A549 (cell line): ENCODE data around the gene C5orf63. TPM values are rescaled to one million over a fixed set of nuclear protein-coding genes. Genes with fewer than 3 reads are reported as not detected.
A peak's percentile ranks its signal among the peaks of the same experiment; 100 is the strongest.

Experiments used
- ATAC-seq, 2 experiments: fragments of 200-7000 bp in 1 of 2; fragments of >200 bp in 1 of 2; cut with Nextera tagmentation in 1 of 2; cut with Tn5 transposase in 1 of 2; 3 replicates each; pipeline versions ENCODE4 v1.8.0 to v1.9.1; 2018 to 2020; ENCODE audit warnings: mild to moderate bottlenecking in 1 of 2, moderate library complexity in 1 of 2
- CTCF ChIA-PET: fragments of 300-600 bp; sonication (Branson Sonifier 250); formaldehyde crosslinking; extraction: SDS; loops from one replicate; lab custom pipeline; 2021; ENCODE audit warnings: antibody characterized with exemption, inconsistent platforms; lab: Yijun Ruan, JAX
- POLR2A ChIA-PET: fragments of 350-600 bp; formaldehyde crosslinking; extraction: SDS; loops from one replicate; lab custom pipeline; 2021; ENCODE audit warnings: antibody characterized with exemption, inconsistent platforms; lab: Yijun Ruan, JAX
- DNase-seq, 2 experiments: peaks; one replicate each; pipeline versions ENCODE4 v3.0.0 to v3.0.0-alpha.2; 2011 to 2016; ENCODE audit warnings: low read depth in 1 of 2, low spot score in 1 of 2
- FAIRE-seq: peaks from 2 replicates; lab custom pipeline; 2011; peaks lifted over from hg19 to GRCh38; lab: Jason Lieb, UNC
- H3K27ac ChIP-seq, 2 experiments: fragments of >200 bp; sonication (Bioruptor Twin); formaldehyde crosslinking; 3 replicates each; pipeline ENCODE4 v1.5.1; 2016 to 2017
- H3K4me1 ChIP-seq: fragments of >200 bp; sonication (Bioruptor Twin); formaldehyde crosslinking; 3 replicates; pipeline ENCODE4 v1.6.1; 2016
- H3K4me2 ChIP-seq: fragments of >200 bp; sonication (Bioruptor Twin); formaldehyde crosslinking; 3 replicates; pipeline ENCODE4 v1.6.1; 2016
- H3K4me3 ChIP-seq: fragments of >200 bp; sonication (Bioruptor Twin); formaldehyde crosslinking; 3 replicates; pipeline ENCODE4 v1.5.1; 2016
- H3K9me3 ChIP-seq: fragments of >200 bp; sonication (Bioruptor Twin); formaldehyde crosslinking; 3 replicates; pipeline ENCODE4 v1.6.1; 2016
- BHLHE40 ChIP-seq: IDR thresholded peaks from 2 replicates; pipeline ENCODE4 v1.6.1; 2012; ENCODE audit warnings: low read depth, low read length, inconsistent platforms
- CBX8 ChIP-seq: fragments of 200-600 bp; sonication (generic); IDR thresholded peaks from 2 replicates; pipeline ENCODE4 v1.6.1; 2016
- FOSB ChIP-seq: fragments of 250-450 bp; sonication (Bioruptor Pico); IDR thresholded peaks from 2 replicates; pipeline ENCODE4 v1.5.0; 2020; ENCODE audit warnings: mild to moderate bottlenecking, moderate library complexity
- HDAC2 ChIP-seq: fragments of 200-600 bp; sonication (generic); IDR thresholded peaks from 2 replicates; pipeline ENCODE4 v1.6.1; 2016
- HEYL ChIP-seq: fragments of 250-450 bp; sonication (Bioruptor Pico); IDR thresholded peaks from 2 replicates; pipeline ENCODE4 v1.8.0; 2021; ENCODE audit warnings: mild to moderate bottlenecking, moderate library complexity
- HOXB13 ChIP-seq: fragments of 250-450 bp; sonication (Bioruptor Pico); IDR thresholded peaks from 2 replicates; pipeline ENCODE4 v1.5.0; 2020; ENCODE audit warnings: low read depth, mild to moderate bottlenecking, moderate library complexity
- JUNB ChIP-seq: fragments of >200 bp; sonication (Bioruptor Twin); formaldehyde crosslinking; IDR thresholded peaks from 2 replicates; pipeline ENCODE4 v1.6.1; 2016
- KDM5A ChIP-seq: fragments of 200-600 bp; sonication (generic); IDR thresholded peaks from 2 replicates; pipeline ENCODE4 v1.6.1; 2016; ENCODE audit warnings: antibody characterized with exemption, mild to moderate bottlenecking
- MAZ ChIP-seq: fragments of 150-350 bp; IDR thresholded peaks from 2 replicates; pipeline ENCODE4 v1.6.1; 2014; ENCODE audit warnings: antibody characterized with exemption, low read depth, low read length, borderline replicate concordance
- MYC ChIP-seq: IDR thresholded peaks from 2 replicates; pipeline ENCODE4 v1.6.1; 2012; ENCODE audit warnings: mild to moderate bottlenecking, inconsistent platforms, low read length, improper control_type of control experiment, borderline replicate concordance
- NPAS2 ChIP-seq: fragments of 250-450 bp; sonication (Bioruptor Pico); IDR thresholded peaks from 2 replicates; pipeline ENCODE4 v1.8.0; 2022; ENCODE audit warnings: mild to moderate bottlenecking, moderate library complexity, borderline replicate concordance
- PHF8 ChIP-seq: fragments of 200-600 bp; sonication (generic); IDR thresholded peaks from 2 replicates; pipeline ENCODE4 v1.6.1; 2016; ENCODE audit warnings: low read depth, mild to moderate bottlenecking, antibody characterized with exemption, moderate library complexity, borderline replicate concordance
- RAD21 ChIP-seq, 2 experiments: fragments of >200 bp in 1 of 2; sonication (Bioruptor Twin) in 1 of 2; formaldehyde crosslinking in 1 of 2; IDR thresholded peaks in 1 of 2; conservative IDR thresholded peaks in 1 of 2; 2 replicates in 1 of 2; 3 replicates in 1 of 2; pipeline ENCODE4 v1.6.1; 2012 to 2018; ENCODE audit warnings: inconsistent platforms in 1 of 2
- RARB ChIP-seq: fragments of 250-450 bp; sonication (Bioruptor Pico); IDR thresholded peaks from 2 replicates; pipeline ENCODE4 v1.8.0; 2021; ENCODE audit warnings: mild to moderate bottlenecking, moderate library complexity
- RCOR1 ChIP-seq: fragments of 150-350 bp; IDR thresholded peaks from 2 replicates; pipeline ENCODE4 v1.6.1; 2014; ENCODE audit warnings: antibody characterized with exemption, low read length, low read depth
- TP53 ChIP-seq: fragments of 250-450 bp; sonication (Bioruptor Pico); IDR thresholded peaks from 2 replicates; pipeline ENCODE4 v1.5.0; 2021; ENCODE audit warnings: mild to moderate bottlenecking, moderate library complexity
- ZSCAN20 ChIP-seq: fragments of 250-450 bp; sonication (Bioruptor Pico); IDR thresholded peaks from 2 replicates; pipeline ENCODE4 v1.8.0; 2022; ENCODE audit warnings: mild to moderate bottlenecking, moderate library complexity
- WGBS: methylation state at CpG from one replicate; pipeline ENCODE4 v1.1.6; 2017; ENCODE audit errors: missing lambda C conversion rate; 5-methylcytosine and 5-hydroxymethylcytosine counted together
- polyA plus RNA-seq, 4 experiments: library from polyadenylated mRNA; depleted of rRNA in 3 of 4; stranded (reverse); fragments of >200 nt; fragmentation: RNase III in 1 of 4; extraction: RNeasy Plus Mini Kit Qiagen cat#74134 plus additional on column Dnase treatment in 1 of 4; gene quantifications; 2 replicates in 3 of 4; 3 replicates in 1 of 4; pipeline ENCODE4 v1.2.3, GENCODE V29; 2011 to 2017
- TF ChIP-seq, protein P1 (sequence below): fragments of >200 bp; sonication (Bioruptor Twin); formaldehyde crosslinking; IDR thresholded peaks from 2 replicates; pipeline ENCODE4 v1.6.1; 2016
- TF ChIP-seq, protein P2 (sequence below): fragments of 250-450 bp; sonication (Bioruptor Pico); IDR thresholded peaks from 2 replicates; pipeline ENCODE4 v1.5.0; 2020; ENCODE audit warnings: low read depth, mild to moderate bottlenecking, moderate library complexity
- TF ChIP-seq, protein P3 (sequence below): IDR thresholded peaks from 2 replicates; pipeline ENCODE4 v1.6.1; 2012
- TF ChIP-seq, protein P4 (sequence below): IDR thresholded peaks from 2 replicates; pipeline ENCODE4 v1.6.1; 2012
- TF ChIP-seq, protein P5 (sequence below): fragments of 250-450 bp; sonication (Bioruptor Pico); IDR thresholded peaks from 2 replicates; pipeline ENCODE4 v1.5.0; 2021; ENCODE audit warnings: mild to moderate bottlenecking, moderate library complexity, borderline replicate concordance
- TF ChIP-seq, protein P6 (sequence below): fragments of >200 bp; sonication (Bioruptor Twin); formaldehyde crosslinking; IDR thresholded peaks from 3 replicates; pipeline ENCODE4 v1.5.1; 2016

Gene C5orf63
- polyA plus RNA-seq, 2 of the 4 experiments (the other 2 are of a cell fraction): 4.1 to 10.9 TPM

DNA sequence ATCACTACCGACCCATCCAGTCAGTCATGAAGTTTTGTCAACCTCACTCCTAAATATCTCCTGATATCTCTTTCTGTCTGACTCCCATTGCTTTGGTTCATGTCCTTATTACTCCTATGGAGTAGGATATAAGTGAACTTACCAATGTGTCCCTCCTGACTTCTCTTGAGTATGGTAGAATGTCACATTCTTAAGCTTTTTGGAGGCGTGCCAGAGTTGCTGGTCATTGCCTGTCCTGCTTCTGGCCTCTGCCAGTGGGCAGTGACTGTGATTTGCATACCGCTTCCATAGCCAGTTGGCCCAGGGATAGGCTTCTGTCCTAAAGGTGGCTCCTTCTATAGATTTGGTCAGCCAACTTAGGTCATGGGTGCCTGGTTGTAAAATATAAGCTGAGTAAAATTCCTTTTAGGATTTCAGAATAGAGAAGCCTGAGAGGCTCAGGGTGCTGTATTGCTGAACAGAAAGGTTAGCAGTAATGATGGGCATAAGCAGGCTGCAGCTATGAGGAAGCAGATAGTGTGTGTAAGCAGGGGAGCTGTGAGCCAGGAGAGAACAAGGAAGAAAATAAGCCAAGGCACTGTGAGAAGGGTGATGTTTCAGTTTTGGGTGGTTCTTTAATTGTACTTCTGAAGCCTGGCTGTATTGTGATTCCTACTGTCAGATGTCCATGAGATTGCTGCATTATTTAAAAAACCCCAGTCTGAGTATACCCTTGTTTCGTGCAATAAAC is 26.8 kb downstream of the C5orf63 start (continued):
- TF ChIP-seq MYC (no peak), HEYL (CRISPR knock-in tag) (no peak)

DNA sequence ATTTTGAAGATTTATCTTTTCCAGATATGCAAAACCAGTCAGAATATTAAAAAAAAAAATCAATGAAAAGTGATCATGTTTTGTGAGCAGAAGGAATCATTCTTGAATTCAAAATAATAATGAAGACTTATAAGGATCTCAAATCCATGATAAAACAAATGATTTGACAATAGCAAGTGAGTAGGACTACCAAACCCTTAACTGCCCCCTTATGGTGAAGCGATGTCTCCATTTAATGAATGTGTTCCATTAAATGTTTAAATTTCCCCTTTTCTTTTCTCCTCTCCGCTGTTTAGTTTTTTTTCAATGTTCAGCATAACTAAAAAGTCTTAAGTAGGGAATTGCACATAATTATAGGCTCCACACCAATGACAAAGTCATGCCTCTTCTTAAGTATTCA is 30.7 kb downstream of the C5orf63 start:
- no peak for FAIRE-seq
- H3K4me1 ChIP-seq: no peaks in the 10 kb centered on the region
- 87% methylated on average over 2 of the region's 2 CpGs for WGBS
- no peak for ATAC-seq
- H3K4me2 ChIP-seq: no peak overlapping the region
- POLR2A ChIA-PET: no interaction called here
- no peak for DNase-seq
- CTCF ChIA-PET: no interaction called here
- no peak overlapping the region for H3K27ac ChIP-seq
- TF ChIP-seq, protein P1, sequence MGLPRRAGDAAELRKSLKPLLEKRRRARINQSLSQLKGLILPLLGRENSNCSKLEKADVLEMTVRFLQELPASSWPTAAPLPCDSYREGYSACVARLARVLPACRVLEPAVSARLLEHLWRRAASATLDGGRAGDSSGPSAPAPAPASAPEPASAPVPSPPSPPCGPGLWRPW: no peak
- TF ChIP-seq RCOR1 (no peak), TP53 (CRISPR knock-in tag) (no peak), RAD21 (conservative IDR thresholded peaks at IDR 0.05 in 1 of 2, IDR thresholded peaks at IDR 0.05 in 1 of 2) (0 out of 5 replicates have a peak, but pooled peaks of 1 of the 2 experiments have one; percentile 15), RARB (no peak), PHF8 (no peak)
- TF ChIP-seq, all 56 proteins: peak for 1
- Histone ChIP-seq H3K9me3 (no peaks in the 10 kb centered on the region), H3K4me3 (no peak overlapping the region)

DNA sequence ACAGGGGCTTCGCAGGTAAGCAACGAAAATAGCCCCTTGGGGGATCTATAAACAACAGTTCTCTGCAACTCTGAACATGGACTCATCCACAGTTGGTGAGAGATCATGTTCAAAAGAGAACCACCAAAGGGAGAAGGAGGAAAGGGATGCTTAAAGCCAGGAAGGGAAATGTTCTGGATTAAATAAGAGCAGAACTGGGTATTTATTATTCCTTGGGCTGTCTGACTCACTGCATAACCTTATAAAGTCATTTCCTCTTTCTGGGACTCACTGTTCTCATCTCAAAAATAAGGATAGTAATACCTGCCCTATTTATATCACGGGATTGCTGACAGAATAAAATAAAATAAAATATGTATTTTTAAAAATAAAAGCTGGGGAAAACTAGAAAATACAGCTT is 31.7 kb downstream of the C5orf63 start:
- ChIA-PET CTCF (interaction anchor here (1.1 kb wide), 1 partner anchor 233 kb away, joined by 3 read pairs; no protein-coding TSS in a partner anchor), POLR2A (no interaction called here)
- no peak for TF ChIP-seq HOXB13 (CRISPR knock-in tag)
- TF ChIP-seq, protein P2, sequence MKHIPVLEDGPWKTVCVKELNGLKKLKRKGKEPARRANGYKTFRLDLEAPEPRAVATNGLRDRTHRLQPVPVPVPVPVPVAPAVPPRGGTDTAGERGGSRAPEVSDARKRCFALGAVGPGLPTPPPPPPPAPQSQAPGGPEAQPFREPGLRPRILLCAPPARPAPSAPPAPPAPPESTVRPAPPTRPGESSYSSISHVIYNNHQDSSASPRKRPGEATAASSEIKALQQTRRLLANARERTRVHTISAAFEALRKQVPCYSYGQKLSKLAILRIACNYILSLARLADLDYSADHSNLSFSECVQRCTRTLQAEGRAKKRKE (CRISPR knock-in tag): no peak
- TF ChIP-seq, protein P3, sequence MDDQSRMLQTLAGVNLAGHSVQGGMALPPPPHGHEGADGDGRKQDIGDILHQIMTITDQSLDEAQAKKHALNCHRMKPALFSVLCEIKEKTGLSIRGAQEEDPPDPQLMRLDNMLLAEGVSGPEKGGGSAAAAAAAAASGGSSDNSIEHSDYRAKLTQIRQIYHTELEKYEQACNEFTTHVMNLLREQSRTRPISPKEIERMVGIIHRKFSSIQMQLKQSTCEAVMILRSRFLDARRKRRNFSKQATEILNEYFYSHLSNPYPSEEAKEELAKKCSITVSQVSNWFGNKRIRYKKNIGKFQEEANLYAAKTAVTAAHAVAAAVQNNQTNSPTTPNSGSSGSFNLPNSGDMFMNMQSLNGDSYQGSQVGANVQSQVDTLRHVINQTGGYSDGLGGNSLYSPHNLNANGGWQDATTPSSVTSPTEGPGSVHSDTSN: no peak
- TF ChIP-seq NPAS2 (CRISPR knock-in tag): no peak
- TF ChIP-seq, protein P4, sequence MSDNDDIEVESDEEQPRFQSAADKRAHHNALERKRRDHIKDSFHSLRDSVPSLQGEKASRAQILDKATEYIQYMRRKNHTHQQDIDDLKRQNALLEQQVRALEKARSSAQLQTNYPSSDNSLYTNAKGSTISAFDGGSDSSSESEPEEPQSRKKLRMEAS: no peak
- ATAC-seq (no peak), FAIRE-seq (no peak), DNase-seq (no peak)
- WGBS: 78% methylated on average over 3 of the region's 3 CpGs
- no peak overlapping the region for H3K4me3 ChIP-seq
- no peaks in the 10 kb centered on the region for H3K4me1 ChIP-seq
- H3K27ac ChIP-seq: no peak overlapping the region
- no peak overlapping the region for H3K4me2 ChIP-seq
- H3K9me3 ChIP-seq: no peaks in the 10 kb centered on the region

DNA sequence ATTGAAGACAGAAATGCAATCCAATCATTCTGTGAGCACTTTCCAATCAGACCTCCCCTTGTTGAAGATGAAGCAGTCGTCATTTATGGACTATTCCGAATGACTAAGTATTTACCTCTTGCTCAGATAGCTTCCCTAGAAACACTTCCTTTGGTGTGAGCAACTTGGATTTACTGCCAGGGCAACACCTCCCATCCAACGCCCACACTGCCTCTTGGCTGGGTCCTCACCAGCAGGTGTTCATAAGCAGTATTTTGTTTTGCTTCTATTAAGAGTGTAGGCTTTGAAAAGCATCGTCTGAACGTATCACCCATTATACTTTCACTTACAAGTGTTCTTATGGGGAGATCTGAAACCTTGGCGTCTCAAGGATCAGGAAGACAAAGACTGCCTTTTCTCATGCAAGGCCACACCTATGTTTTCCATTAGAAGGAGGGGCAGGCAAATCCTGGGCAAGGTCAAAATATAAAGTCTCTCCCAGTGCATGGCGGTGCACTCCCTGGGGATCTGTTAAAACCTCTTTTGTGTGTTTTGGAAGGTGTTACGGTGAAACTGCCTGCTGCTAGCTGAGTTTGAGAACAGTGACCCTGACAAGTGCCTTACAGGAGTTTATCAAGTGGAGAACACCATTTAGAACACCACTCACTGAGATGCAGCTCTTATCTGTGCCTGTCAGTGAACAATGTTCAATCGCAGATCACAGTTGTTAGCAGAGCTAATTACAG is 32.3 kb downstream of the C5orf63 start:
- no peaks in the 10 kb centered on the region for H3K4me1 ChIP-seq
- 0 out of 6 replicates have a peak, but pooled peaks of 1 of the 2 experiments have one; percentile 19 for ATAC-seq
- ChIA-PET POLR2A (no interaction called here), CTCF (interaction anchor here (0.6 to 1.1 kb wide), 2 partner anchors 232 to 275 kb away, joined by 3 read pairs; no protein-coding TSS in a partner anchor)
- no peak overlapping the region for H3K4me2 ChIP-seq
- WGBS: 59% methylated on average over 9 of the region's 9 CpGs
- H3K4me3 ChIP-seq: no peak overlapping the region
- H3K9me3 ChIP-seq: no peaks in the 10 kb centered on the region
- DNase-seq: peak in 1 of 2 experiments; percentile 14
- FAIRE-seq: no peak
- no peak overlapping the region for H3K27ac ChIP-seq
- TF ChIP-seq JUNB (no peak), MAZ (no peak), FOSB (no peak), ZSCAN20 (no peak), NPAS2 (CRISPR knock-in tag) (no peak), TP53 (CRISPR knock-in tag) (no peak), KDM5A (no peak), BHLHE40 (no peak), HDAC2 (no peak), CBX8 (no peak)
- TF ChIP-seq, protein P5, sequence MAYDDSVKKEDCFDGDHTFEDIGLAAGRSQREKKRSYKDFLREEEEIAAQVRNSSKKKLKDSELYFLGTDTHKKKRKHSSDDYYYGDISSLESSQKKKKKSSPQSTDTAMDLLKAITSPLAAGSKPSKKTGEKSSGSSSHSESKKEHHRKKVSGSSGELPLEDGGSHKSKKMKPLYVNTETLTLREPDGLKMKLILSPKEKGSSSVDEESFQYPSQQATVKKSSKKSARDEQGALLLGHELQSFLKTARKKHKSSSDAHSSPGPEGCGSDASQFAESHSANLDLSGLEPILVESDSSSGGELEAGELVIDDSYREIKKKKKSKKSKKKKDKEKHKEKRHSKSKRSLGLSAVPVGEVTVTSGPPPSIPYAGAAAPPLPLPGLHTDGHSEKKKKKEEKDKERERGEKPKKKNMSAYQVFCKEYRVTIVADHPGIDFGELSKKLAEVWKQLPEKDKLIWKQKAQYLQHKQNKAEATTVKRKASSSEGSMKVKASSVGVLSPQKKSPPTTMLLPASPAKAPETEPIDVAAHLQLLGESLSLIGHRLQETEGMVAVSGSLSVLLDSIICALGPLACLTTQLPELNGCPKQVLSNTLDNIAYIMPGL: no peak
- TF ChIP-seq, protein P4: no peak
- TF ChIP-seq, protein P6, sequence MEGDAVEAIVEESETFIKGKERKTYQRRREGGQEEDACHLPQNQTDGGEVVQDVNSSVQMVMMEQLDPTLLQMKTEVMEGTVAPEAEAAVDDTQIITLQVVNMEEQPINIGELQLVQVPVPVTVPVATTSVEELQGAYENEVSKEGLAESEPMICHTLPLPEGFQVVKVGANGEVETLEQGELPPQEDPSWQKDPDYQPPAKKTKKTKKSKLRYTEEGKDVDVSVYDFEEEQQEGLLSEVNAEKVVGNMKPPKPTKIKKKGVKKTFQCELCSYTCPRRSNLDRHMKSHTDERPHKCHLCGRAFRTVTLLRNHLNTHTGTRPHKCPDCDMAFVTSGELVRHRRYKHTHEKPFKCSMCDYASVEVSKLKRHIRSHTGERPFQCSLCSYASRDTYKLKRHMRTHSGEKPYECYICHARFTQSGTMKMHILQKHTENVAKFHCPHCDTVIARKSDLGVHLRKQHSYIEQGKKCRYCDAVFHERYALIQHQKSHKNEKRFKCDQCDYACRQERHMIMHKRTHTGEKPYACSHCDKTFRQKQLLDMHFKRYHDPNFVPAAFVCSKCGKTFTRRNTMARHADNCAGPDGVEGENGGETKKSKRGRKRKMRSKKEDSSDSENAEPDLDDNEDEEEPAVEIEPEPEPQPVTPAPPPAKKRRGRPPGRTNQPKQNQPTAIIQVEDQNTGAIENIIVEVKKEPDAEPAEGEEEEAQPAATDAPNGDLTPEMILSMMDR: no peak
